ENCODE measurements around the gene RPRD1B.

Gene RPRD1B

DNA sequence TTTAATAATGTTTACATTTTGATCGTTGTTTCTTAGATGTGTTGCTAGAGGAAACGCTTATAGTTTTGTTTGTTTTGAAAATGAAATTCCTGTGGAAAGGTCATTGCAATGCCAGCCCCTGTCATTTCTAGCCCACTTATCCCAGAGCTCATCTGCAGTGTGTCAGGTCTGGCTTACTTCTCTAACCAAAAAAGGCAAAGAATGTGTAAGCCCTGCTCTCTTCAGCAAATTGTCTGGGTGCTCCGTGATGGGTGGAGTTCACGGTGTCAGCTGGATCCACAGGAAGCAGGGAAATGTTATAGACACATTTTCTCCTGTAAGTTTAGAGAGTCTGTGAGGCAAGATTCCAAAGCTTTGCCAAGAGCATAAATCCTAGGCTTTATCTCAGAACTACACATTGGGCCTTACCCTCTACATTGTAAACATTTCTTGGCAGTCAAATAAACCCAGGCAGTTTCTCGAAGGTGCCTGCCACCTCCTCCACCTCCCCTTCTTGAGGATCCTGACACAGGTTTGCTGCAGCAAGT lies 50.9 kb downstream of the RPRD1B start:
- no peak for TF ChIP-seq POLR2A (IDR thresholded peaks at IDR 0.05; ENCODE audit: extremely low read depth, insufficient read length)
- TF ChIP-seq, protein P1, sequence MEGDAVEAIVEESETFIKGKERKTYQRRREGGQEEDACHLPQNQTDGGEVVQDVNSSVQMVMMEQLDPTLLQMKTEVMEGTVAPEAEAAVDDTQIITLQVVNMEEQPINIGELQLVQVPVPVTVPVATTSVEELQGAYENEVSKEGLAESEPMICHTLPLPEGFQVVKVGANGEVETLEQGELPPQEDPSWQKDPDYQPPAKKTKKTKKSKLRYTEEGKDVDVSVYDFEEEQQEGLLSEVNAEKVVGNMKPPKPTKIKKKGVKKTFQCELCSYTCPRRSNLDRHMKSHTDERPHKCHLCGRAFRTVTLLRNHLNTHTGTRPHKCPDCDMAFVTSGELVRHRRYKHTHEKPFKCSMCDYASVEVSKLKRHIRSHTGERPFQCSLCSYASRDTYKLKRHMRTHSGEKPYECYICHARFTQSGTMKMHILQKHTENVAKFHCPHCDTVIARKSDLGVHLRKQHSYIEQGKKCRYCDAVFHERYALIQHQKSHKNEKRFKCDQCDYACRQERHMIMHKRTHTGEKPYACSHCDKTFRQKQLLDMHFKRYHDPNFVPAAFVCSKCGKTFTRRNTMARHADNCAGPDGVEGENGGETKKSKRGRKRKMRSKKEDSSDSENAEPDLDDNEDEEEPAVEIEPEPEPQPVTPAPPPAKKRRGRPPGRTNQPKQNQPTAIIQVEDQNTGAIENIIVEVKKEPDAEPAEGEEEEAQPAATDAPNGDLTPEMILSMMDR (IDR thresholded peaks at IDR 0.05; ENCODE audit: low read depth, low read length), result no peak
- no peak for TF ChIP-seq MYC (IDR thresholded peaks at IDR 0.05; ENCODE audit: low read depth, low read length)
- TF ChIP-seq, protein P2, sequence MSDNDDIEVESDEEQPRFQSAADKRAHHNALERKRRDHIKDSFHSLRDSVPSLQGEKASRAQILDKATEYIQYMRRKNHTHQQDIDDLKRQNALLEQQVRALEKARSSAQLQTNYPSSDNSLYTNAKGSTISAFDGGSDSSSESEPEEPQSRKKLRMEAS (IDR thresholded peaks at IDR 0.05; ENCODE audit: low read depth, low read length), result no peak

DNA sequence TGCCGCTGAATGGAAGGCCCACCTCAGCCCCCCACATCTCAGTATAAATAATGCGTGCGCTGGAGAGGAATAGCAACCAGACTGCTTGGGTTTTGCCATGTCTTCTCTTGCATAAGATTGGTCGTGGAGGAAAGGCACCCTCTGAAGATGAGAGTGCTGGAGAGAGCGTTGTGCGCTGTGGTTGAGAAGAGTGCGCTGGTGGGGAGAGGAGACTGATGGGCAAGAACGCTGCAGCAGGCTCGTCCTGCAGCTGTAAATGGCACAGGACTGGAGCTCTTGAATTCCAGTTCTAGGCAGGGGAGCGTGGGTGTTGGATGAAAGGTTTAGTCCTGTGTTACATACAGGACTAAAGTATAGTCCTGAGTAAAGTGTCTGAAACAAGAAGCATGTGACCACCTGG lies 51.5 kb downstream of the RPRD1B start:
- no peak for DNase-seq (ENCODE audit: low read depth)
- TF ChIP-seq, protein P1 (IDR thresholded peaks at IDR 0.05; ENCODE audit: low read depth, low read length), result no peak
- TF ChIP-seq, protein P2 (IDR thresholded peaks at IDR 0.05; ENCODE audit: low read depth, low read length), result no peak
- no peak for TF ChIP-seq POLR2A (IDR thresholded peaks at IDR 0.05; ENCODE audit: extremely low read depth, insufficient read length)
- TF ChIP-seq MYC (IDR thresholded peaks at IDR 0.05; ENCODE audit: low read depth, low read length), result no peak
- no peak overlapping the region for H3K4me3 ChIP-seq (ENCODE audit: low read depth, low read length)

More for the DNA sequence above, 50.9 kb downstream of the RPRD1B start:
- no peak for DNase-seq (ENCODE audit: low read depth)
- H3K4me3 ChIP-seq (ENCODE audit: low read depth, low read length), result no peak overlapping the region

DNA sequence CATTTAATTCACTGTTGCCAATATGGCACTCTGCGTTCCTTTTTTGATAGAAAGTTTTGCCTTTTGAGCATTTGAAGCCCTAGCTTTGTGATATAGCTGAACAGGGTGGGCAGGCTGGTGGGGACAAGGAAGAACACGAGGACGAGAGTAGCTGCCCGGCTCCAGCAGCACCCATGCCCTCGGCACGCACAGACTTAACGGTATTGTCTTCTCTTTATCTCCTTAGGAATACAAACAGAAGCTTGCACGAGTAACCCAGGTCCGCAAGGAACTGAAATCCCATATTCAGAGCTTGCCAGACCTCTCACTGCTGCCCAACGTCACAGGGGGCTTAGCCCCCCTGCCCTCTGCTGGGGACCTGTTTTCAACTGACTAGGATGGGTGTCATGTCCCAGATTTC lies 56.0 kb downstream of the RPRD1B start:
- no peak overlapping the region for H3K4me3 ChIP-seq (ENCODE audit: low read depth, low read length)
- TF ChIP-seq, protein P1 (IDR thresholded peaks at IDR 0.05; ENCODE audit: low read depth, low read length), result no peak
- no peak for TF ChIP-seq MYC (IDR thresholded peaks at IDR 0.05; ENCODE audit: low read depth, low read length)

DNA sequence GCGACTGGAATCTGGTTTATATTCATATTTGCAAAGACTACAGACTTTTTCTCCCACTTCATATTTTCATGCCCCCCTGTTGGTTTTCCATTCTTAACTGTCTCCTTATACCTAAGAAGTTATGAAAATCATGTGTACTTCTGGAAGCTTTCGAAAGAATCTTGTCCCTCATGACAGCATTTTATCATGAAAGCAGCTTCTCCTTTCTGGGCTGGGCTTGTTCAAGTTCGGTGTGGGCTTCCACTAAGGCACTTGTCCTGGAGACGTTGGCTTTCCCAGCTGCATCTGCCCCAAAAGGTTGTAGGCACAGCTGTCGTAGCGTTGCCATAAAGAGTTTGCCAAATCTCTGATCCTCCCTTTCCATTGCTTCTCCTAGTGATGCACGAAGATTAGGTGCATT lies 56.5 kb downstream of the RPRD1B start:
- no peak overlapping the region for H3K4me3 ChIP-seq (ENCODE audit: low read depth, low read length)
- TF ChIP-seq POLR2A (IDR thresholded peaks at IDR 0.05; ENCODE audit: extremely low read depth, insufficient read length), result no peak
- TF ChIP-seq MYC (IDR thresholded peaks at IDR 0.05; ENCODE audit: low read depth, low read length), result no peak
- TF ChIP-seq, protein P1 (IDR thresholded peaks at IDR 0.05; ENCODE audit: low read depth, low read length), result no peak
- TF ChIP-seq, protein P2 (IDR thresholded peaks at IDR 0.05; ENCODE audit: low read depth, low read length), result no peak
- DNase-seq (ENCODE audit: low read depth), result no peak

More for the DNA sequence above, 56.0 kb downstream of the RPRD1B start:
- DNase-seq (ENCODE audit: low read depth), result no peak

DNA sequence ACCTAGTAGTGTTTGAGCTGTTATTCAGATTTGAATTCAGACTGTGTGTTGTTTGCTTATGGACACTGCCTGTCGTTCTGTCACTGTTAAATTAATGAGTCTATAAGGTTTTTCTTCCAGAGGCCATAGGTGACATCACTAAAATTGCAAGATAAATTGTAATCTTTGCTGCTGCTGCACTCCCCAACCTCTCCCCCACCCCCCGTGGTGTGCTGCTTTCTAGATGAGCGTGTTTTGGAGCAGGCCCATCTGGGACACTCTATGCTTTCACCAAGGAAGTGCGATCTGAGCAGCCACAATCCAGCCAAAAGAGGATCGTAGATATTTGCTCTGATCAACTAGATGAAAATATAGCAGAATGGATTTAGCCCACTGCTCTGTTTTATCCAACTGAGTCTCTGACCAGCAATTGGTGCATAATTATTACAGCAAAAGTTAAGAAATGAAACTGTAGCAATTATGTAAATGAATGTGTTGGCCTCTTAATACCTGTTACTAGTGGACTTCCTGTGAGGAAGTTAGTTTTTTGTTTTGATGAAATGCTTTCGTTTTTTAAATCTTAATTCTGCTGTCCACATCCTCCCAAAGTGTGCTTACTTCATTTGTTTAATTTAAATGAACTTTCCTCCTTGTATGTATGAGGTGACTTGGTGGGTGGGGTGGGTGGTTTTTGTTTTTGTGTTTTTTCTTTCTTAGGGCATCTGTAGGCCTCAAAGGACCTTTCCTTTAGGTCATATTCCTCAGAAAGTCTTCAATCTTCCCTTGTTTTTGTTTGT lies 58.1 kb downstream of the RPRD1B start:
- H3K4me3 ChIP-seq (ENCODE audit: low read depth, low read length), result no peak overlapping the region
- peak; percentile 19 for DNase-seq (ENCODE audit: low read depth)
- TF ChIP-seq, protein P1 (IDR thresholded peaks at IDR 0.05; ENCODE audit: low read depth, low read length), result no peak
- TF ChIP-seq, protein P2 (IDR thresholded peaks at IDR 0.05; ENCODE audit: low read depth, low read length), result no peak
